Gastroesophageal sphincter (tissue), 3 donors: ENCODE results near the gene PRDM15.

Experiments used
- EP300 ChIP-seq: sonication (generic); formaldehyde crosslinking; IDR thresholded peaks from one replicate; pipeline ENCODE4 v1.6.1; 2017; ENCODE audit warnings: antibody characterized with exemption, mild to moderate bottlenecking
- POLR2A ChIP-seq, 2 donors: fragments of 450-650 bp; IDR thresholded peaks; one replicate each; pipeline ENCODE4 v1.6.1; 2017; ENCODE audit warnings: antibody characterized with exemption in 2 of 2, mild to moderate bottlenecking in 2 of 2, moderate library complexity in 1 of 2
- POLR2AphosphoS5 ChIP-seq: sonication (generic); formaldehyde crosslinking; IDR thresholded peaks from one replicate; pipeline ENCODE4 v1.6.1; 2017; ENCODE audit warnings: antibody characterized with exemption
- TF ChIP-seq, protein P1 (sequence below), 4 experiments: fragments of 200-600 bp in 2 of 4; fragments of 450-650 bp in 2 of 4; sonication (generic) in 1 of 4; IDR thresholded peaks; one replicate each; pipeline ENCODE4 v1.5.1; 2017 to 2019; ENCODE audit warnings: antibody characterized with exemption in 4 of 4, mild to moderate bottlenecking in 2 of 4, moderate library complexity in 2 of 4

DNA sequence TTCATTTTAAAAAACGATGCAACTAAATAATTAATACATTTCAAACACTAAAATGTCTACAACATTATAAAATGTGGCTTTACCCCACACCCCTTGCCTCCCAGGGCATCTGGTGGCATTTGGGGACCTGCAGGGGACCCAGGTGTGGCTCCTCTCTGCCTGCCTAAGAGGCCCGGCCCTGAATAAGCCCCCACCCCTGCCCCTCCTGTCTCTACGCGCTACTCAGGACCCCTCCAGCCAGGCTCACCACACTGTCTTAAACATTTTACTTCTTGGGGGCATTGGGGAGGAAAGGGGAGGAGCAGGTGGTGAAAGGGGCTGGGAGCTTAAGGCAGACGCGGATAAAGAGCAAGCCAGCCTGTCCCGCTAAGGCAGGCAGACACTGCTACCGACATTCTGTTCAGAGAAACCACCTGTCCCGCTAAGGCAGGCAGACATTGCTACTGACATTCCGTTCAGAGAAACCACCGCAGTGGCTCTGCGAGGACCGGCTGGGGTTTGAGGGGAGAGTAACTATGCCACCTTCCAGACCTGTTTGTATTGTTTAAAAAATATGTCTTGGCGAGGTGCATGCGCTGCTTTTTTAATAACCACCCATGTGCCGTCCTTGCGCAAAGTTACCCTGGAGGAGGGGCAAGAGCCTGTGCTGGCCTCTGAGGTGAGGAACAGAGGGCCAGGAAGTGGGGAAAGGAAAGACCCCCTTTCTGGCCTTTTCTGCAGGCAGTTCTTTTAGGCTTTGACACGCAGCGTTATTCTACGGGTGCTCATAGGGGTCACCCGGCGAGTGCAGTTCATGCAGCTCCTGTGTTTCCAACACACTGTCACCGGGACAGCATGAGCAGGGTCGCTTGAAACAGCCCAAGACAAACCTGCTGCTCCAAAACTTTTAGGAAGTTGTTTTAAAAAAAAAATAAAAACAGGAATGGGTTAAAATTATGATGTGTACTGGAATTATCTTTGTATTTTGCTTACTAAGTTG is 61.0 kb downstream of the PRDM15 start:
- TF ChIP-seq, protein P1, sequence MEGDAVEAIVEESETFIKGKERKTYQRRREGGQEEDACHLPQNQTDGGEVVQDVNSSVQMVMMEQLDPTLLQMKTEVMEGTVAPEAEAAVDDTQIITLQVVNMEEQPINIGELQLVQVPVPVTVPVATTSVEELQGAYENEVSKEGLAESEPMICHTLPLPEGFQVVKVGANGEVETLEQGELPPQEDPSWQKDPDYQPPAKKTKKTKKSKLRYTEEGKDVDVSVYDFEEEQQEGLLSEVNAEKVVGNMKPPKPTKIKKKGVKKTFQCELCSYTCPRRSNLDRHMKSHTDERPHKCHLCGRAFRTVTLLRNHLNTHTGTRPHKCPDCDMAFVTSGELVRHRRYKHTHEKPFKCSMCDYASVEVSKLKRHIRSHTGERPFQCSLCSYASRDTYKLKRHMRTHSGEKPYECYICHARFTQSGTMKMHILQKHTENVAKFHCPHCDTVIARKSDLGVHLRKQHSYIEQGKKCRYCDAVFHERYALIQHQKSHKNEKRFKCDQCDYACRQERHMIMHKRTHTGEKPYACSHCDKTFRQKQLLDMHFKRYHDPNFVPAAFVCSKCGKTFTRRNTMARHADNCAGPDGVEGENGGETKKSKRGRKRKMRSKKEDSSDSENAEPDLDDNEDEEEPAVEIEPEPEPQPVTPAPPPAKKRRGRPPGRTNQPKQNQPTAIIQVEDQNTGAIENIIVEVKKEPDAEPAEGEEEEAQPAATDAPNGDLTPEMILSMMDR (IDR thresholded peaks at IDR 0.05): no peak
- TF ChIP-seq POLR2A (IDR thresholded peaks at IDR 0.05): no peak
- no peak for TF ChIP-seq POLR2AphosphoS5
- TF ChIP-seq EP300: no peak
